ENCODE measurements around the gene TSEN2. TPM values are rescaled to one million over a fixed set of nuclear protein-coding genes. Genes with fewer than 3 reads are reported as not detected.

The TSEN2 gene
- polyA plus RNA-seq, 3 donors, result 3.2 to 7.3 (median 3.9) TPM

GRCh38 chr3:12518261-12519028 is 34.2 kb downstream of the TSEN2 start:
- Mint-ChIP-seq H3K4me1 (no peaks in the 10 kb centered on the region), H3K4me3 (no peak overlapping the region), H3K9me3 (peaks cover 0 to 2% (median 1%) of the 10 kb centered on the region in 7 donors), H3K36me3 (peaks cover 33 to 47% of the 10 kb centered on the region in 2 donors), H3K27ac (no peak overlapping the region), H3K27me3 (ENCODE audit: low read depth in 3 of 3) (no peaks in the 10 kb centered on the region)
- Histone ChIP-seq H3K4me1 (ENCODE audit: control insufficient read depth in 1 of 2, insufficient read depth in 2 of 2, low read length in 2 of 2) (no peaks in the 10 kb centered on the region), H3K27ac (ENCODE audit: low read depth in 1 of 2, low read length in 2 of 2) (no peak overlapping the region), H3K4me3 (replicated peaks in 1 of 3; ENCODE audit: low read depth in 2 of 3, low read length in 3 of 3) (no peak overlapping the region), H3K27me3 (ENCODE audit: control insufficient read depth in 2 of 2, insufficient read depth in 2 of 2, low read length in 2 of 2) (no peaks in the 10 kb centered on the region), H3K9ac (ENCODE audit: insufficient read depth, low read length, poor library complexity, severe bottlenecking) (no peak overlapping the region), H3K36me3 (replicated peaks in 1 of 2; ENCODE audit: control insufficient read depth in 1 of 2, insufficient read depth in 2 of 2, low read length in 2 of 2) (peaks cover 12 to 34% of the 10 kb centered on the region in 2 donors), H2AFZ (ENCODE audit: insufficient read depth, low read depth, low read length, poor library complexity, severe bottlenecking) (no peak overlapping the region), H3K9me3 (replicated peaks in 1 of 2; ENCODE audit: control insufficient read depth in 1 of 2, insufficient read depth in 1 of 2, low read length in 2 of 2) (no peaks in the 10 kb centered on the region), H3K4me2 (replicated peaks; ENCODE audit: extremely low read depth, low read length, poor library complexity, severe bottlenecking) (no peak overlapping the region), H4K20me1 (ENCODE audit: insufficient read depth, low read length) (no peaks in the 10 kb centered on the region), H3K79me2 (ENCODE audit: insufficient read depth, low read length) (no peaks in the 10 kb centered on the region)
- WGBS (ENCODE audit: insufficient coverage), result 100% methylated on average over 5 of the region's 6 CpGs
- no peak for DNase-seq
- no peak for TF ChIP-seq CTCF (IDR thresholded peaks at IDR 0.05)
- intact Hi-C loops (cut with micrococcal nuclease), result no loop called here

GRCh38 chr3:12521010-12521409 is 36.7 kb downstream of the TSEN2 start:
- Histone ChIP-seq H3K4me3 (replicated peaks in 1 of 3; ENCODE audit: low read depth in 2 of 3, low read length in 3 of 3) (no peak overlapping the region), H3K4me1 (ENCODE audit: control insufficient read depth in 1 of 2, insufficient read depth in 2 of 2, low read length in 2 of 2) (no peaks in the 10 kb centered on the region), H3K79me2 (ENCODE audit: insufficient read depth, low read length) (no peaks in the 10 kb centered on the region), H3K9me3 (replicated peaks in 1 of 2; ENCODE audit: control insufficient read depth in 1 of 2, insufficient read depth in 1 of 2, low read length in 2 of 2) (no peaks in the 10 kb centered on the region), H3K27ac (ENCODE audit: low read depth in 1 of 2, low read length in 2 of 2) (no peak overlapping the region), H3K4me2 (replicated peaks; ENCODE audit: extremely low read depth, low read length, poor library complexity, severe bottlenecking) (no peak overlapping the region), H4K20me1 (ENCODE audit: insufficient read depth, low read length) (no peaks in the 10 kb centered on the region), H3K36me3 (replicated peaks in 1 of 2; ENCODE audit: control insufficient read depth in 1 of 2, insufficient read depth in 2 of 2, low read length in 2 of 2) (peaks cover 14 to 41% of the 10 kb centered on the region in 2 donors), H2AFZ (ENCODE audit: insufficient read depth, low read depth, low read length, poor library complexity, severe bottlenecking) (no peak overlapping the region), H3K9ac (ENCODE audit: insufficient read depth, low read length, poor library complexity, severe bottlenecking) (no peak overlapping the region), H3K27me3 (ENCODE audit: control insufficient read depth in 2 of 2, insufficient read depth in 2 of 2, low read length in 2 of 2) (no peaks in the 10 kb centered on the region)
- Mint-ChIP-seq H3K4me3 (no peak overlapping the region), H3K27me3 (ENCODE audit: low read depth in 3 of 3) (no peaks in the 10 kb centered on the region), H3K36me3 (peaks cover 30 to 48% of the 10 kb centered on the region in 2 donors), H3K9me3 (peaks cover 0 to 2% (median 0%) of the 10 kb centered on the region in 7 donors), H3K4me1 (no peaks in the 10 kb centered on the region), H3K27ac (no peak overlapping the region)
- DNase-seq, result no peak
- TF ChIP-seq CTCF (IDR thresholded peaks at IDR 0.05), result no peak
- intact Hi-C loops (cut with micrococcal nuclease), result no loop called here
- 100% methylated on average over 1 of the region's 2 CpGs for WGBS (ENCODE audit: insufficient coverage)

Data from CD14-positive monocyte (primary cell).